ENCODE results near the gene CADPS. TPM values are rescaled to one million over a fixed set of nuclear protein-coding genes. Genes with fewer than 3 reads are reported as not detected.

CADPS gene
- total and polyA plus RNA-seq, 9 of the 15 experiments (the other 6 are each of a cell fraction or from before 2014, with no cell fraction given), result not detected

GRCh38 chr3:62718011-62718410 is 157.2 kb downstream of the CADPS start:
- no peak for ATAC-seq
- in situ Hi-C loops (cut with MboI) (no loop called here), intact Hi-C loops (cut with micrococcal nuclease) (no loop called here)
- 0% methylated on average over 1 of the region's 1 CpG for WGBS (ENCODE audit: insufficient coverage, low coverage, missing lambda C conversion rate)
- Histone ChIP-seq H3K9me1 (ENCODE audit: control insufficient read depth, insufficient read depth, low read length) (no peaks in the 10 kb centered on the region), H3K9me3 (replicated peaks; ENCODE audit: control insufficient read depth, insufficient read depth, low read depth, low read length) (no peaks in the 10 kb centered on the region), H3K4me2 (ENCODE audit: insufficient read depth, low read length) (no peak overlapping the region), H3K79me2 (ENCODE audit: control insufficient read depth, insufficient read depth, low read length) (no peaks in the 10 kb centered on the region), H3K27me3 (ENCODE audit: control insufficient read depth in 2 of 2, insufficient read depth in 2 of 2, low read length in 2 of 2) (no peaks in the 10 kb centered on the region), H2AFZ (ENCODE audit: low read depth, low read length) (no peak overlapping the region), H3K4me1 (replicated peaks in 1 of 2; ENCODE audit: control insufficient read depth in 2 of 2, insufficient read depth in 2 of 2, low read length in 2 of 2) (no peaks in the 10 kb centered on the region), H3K9ac (ENCODE audit: insufficient read depth in 1 of 2, low read depth in 2 of 2, low read length in 2 of 2) (no peak overlapping the region), H4K20me1 (replicated peaks; ENCODE audit: control insufficient read depth, insufficient read depth, low read length) (no peaks in the 10 kb centered on the region), H3K27ac (ENCODE audit: extremely low read depth, low read depth, low read length) (no peak overlapping the region), H3K4me3 (no peak overlapping the region), H3K36me3 (ENCODE audit: control insufficient read depth, insufficient read depth, low read length) (no peaks in the 10 kb centered on the region)
- TF ChIP-seq FOS (IDR thresholded peaks at IDR 0.05; ENCODE audit: extremely low read depth, insufficient read length) (no peak), CBX5 (IDR thresholded peaks at IDR 0.05; ENCODE audit: borderline replicate concordance, low read depth) (no peak), CBFA2T3 (IDR thresholded peaks at IDR 0.05) (no peak), HCFC1 (IDR thresholded peaks at IDR 0.05; ENCODE audit: low read depth, low read length) (no peak), KLF16 (IDR thresholded peaks at IDR 0.05) (no peak), ZZZ3 (IDR thresholded peaks at IDR 0.05) (no peak), ATF3 (IDR thresholded peaks at IDR 0.05) (no peak), ATF3 (CRISPR knock-in tag; conservative IDR thresholded peaks at IDR 0.05) (no peak), HNRNPL (IDR thresholded peaks at IDR 0.05; ENCODE audit: low read depth, low read length) (no peak), ZBTB8A (IDR thresholded peaks at IDR 0.05; ENCODE audit: partially characterized antibody) (no peak), ZFX (CRISPR knock-in tag; IDR thresholded peaks at IDR 0.05) (no peak), MED1 (CRISPR knock-in tag; IDR thresholded peaks at IDR 0.05; ENCODE audit: borderline replicate concordance) (no peak), HES1 (IDR thresholded peaks at IDR 0.05; ENCODE audit: low read depth) (no peak), COPS2 (conservative IDR thresholded peaks at IDR 0.05) (no peak), MIER1 (IDR thresholded peaks at IDR 0.05; ENCODE audit: low read depth) (no peak), MTA3 (IDR thresholded peaks at IDR 0.05; ENCODE audit: borderline replicate concordance) (no peak), HOMEZ (CRISPR knock-in tag; IDR thresholded peaks at IDR 0.05) (no peak)
- FAIRE-seq, result no peak
- BruUV-seq (replicated peaks), result no TSS peak
- POLR2A ChIA-PET, result no interaction called here
- DNase-seq (ENCODE audit: extremely low read depth in 1 of 4, low spot score in 3 of 4), result no peak
- CTCF ChIA-PET (ENCODE audit: low intra/inter-chr PET ratio), result no interaction called here

All from K562 (cell line).